ENCODE measurements around the gene TARS1. TPM values are rescaled to one million over a fixed set of nuclear protein-coding genes. Genes with fewer than 3 reads are reported as not detected.
"Not testable (repeated sequence)": the region's sequence is repeated elsewhere in the genome, so short reads cannot be mapped to it uniquely, and the experiment has no call there.

TARS1 gene
- total RNA-seq, 2 experiments from 2014 or later = 155 to 190 TPM

DNA sequence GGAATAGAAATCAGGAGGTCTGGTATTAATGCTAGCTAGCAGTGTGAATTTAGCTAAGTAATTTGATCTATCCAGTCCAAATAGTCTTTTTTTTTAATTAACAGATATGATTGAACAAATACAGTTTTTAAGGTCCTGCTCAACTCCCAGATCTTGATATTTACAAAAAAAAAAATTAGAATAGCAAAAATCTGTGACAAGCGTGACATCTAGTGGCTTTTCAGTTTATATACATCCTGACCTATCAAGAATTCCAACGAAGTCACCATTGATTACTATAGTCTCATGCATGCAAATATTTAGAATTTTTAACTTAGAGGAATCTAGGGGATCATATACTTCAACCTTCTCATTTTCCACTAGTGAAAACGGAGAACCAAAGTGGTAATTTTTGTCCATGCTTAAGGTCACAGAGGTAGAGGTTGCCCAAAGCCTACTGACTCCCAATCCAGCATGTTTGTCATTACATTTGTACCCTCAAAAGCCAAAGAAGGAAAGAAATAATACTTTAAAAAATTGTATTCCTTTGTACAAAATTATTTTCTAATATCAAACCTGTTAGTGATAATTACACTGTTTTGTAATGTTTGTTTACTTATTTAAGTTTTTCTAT lies 17.6 kb upstream of the TARS1 start:
- DNase-seq = no peak
- Mint-ChIP-seq H3K4me3 (no peak overlapping the region), H3K9me3 (no peaks in the 10 kb centered on the region), H3K27me3 (peaks cover 11% of the 10 kb centered on the region), H3K27ac (no peak overlapping the region), H3K4me1 (no peaks in the 10 kb centered on the region), H3K36me3 (ENCODE audit: low read depth) (no peaks in the 10 kb centered on the region)
- POLR2A ChIA-PET = no interaction called here
- CTCF ChIA-PET = no interaction called here

DNA sequence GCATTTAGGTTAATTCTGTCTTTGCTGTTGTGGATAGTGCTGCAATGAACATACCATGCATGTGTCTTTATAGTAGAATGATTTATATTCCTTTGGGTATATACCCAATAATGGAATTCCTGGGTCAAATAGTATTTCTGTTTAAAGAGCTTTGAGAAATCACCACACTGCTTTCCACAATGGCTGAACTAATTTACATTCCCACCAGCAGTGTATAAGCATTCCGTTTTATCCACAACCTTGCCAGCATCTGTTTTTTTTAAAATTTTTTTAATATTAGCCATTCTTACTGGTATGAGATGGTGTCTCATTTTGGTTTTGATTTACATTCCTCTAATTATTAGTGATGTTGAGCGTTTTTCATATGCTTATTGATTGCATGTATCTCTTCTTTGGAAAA lies 15.5 kb upstream of the TARS1 start:
- Mint-ChIP-seq H3K4me3 (no peak overlapping the region), H3K27me3 (peaks cover 11% of the 10 kb centered on the region), H3K4me1 (no peaks in the 10 kb centered on the region), H3K9me3 (no peaks in the 10 kb centered on the region), H3K27ac (no peak overlapping the region), H3K36me3 (ENCODE audit: low read depth) (no peaks in the 10 kb centered on the region)
- ChIA-PET CTCF (no interaction called here), POLR2A (no interaction called here)
- no peak for DNase-seq

DNA sequence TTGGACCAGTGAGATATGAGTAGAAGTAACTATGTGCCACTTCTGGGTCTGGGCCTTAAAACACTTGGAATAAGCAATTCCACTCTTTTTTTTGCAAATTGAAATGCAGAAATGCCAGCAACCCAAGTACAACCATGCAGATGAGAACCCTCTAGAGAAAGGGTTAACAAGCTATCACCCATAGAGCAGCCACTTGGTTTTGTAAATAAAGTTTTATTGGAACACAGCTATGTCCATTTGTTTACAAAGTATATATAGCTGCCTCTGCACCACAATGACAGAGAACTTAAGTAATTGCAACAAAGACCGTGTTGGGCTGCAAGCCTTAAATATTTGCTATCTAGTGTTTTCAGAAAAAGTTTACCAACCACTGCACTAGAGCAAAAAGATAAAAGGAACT lies 9.8 kb upstream of the TARS1 start:
- peaks cover 3% of the 10 kb centered on the region for H3K27me3 Mint-ChIP-seq
- no peak overlapping the region for H3K27ac Mint-ChIP-seq
- ChIA-PET POLR2A (no interaction called here), CTCF (no interaction called here)
- DNase-seq = no peak
- H3K9me3 Mint-ChIP-seq = no peaks in the 10 kb centered on the region
- H3K4me1 Mint-ChIP-seq = peaks cover 5% of the 10 kb centered on the region
- H3K36me3 Mint-ChIP-seq (ENCODE audit: low read depth) = no peaks in the 10 kb centered on the region
- no peak overlapping the region for H3K4me3 Mint-ChIP-seq

DNA sequence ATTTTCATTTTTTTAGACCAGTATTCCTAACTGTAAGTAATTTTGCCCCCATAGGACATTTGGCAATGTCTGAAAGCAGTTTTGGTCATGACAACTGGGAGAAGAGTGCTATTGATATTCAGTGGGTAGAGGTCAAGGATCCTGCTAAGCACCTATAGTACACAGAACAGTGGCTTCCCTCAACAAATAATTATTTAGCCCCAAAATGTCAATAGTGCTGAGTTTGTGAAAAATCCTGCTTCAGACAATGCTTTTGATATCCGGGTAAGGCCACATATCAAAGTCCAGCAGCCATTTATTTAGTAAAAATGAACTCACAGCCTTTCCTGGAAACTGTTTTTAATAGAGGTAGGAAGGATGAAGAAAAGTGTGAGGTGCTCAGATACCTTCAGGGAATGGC lies 8.1 kb upstream of the TARS1 start:
- no peak overlapping the region for H3K27ac Mint-ChIP-seq
- ChIA-PET CTCF (interaction anchor here (0.9 kb wide), 1 partner anchor 28 kb away, joined by 3 read pairs; no protein-coding TSS in a partner anchor), POLR2A (interaction anchor here (0.5 kb wide), 1 partner anchor 661 kb away, joined by 8 read pairs; no protein-coding TSS in a partner anchor)
- no peak overlapping the region for H3K4me3 Mint-ChIP-seq
- no peak for DNase-seq
- H3K27me3 Mint-ChIP-seq = no peaks in the 10 kb centered on the region
- no peaks in the 10 kb centered on the region for H3K9me3 Mint-ChIP-seq
- H3K36me3 Mint-ChIP-seq (ENCODE audit: low read depth) = no peaks in the 10 kb centered on the region
- H3K4me1 Mint-ChIP-seq = peaks cover 5% of the 10 kb centered on the region

DNA sequence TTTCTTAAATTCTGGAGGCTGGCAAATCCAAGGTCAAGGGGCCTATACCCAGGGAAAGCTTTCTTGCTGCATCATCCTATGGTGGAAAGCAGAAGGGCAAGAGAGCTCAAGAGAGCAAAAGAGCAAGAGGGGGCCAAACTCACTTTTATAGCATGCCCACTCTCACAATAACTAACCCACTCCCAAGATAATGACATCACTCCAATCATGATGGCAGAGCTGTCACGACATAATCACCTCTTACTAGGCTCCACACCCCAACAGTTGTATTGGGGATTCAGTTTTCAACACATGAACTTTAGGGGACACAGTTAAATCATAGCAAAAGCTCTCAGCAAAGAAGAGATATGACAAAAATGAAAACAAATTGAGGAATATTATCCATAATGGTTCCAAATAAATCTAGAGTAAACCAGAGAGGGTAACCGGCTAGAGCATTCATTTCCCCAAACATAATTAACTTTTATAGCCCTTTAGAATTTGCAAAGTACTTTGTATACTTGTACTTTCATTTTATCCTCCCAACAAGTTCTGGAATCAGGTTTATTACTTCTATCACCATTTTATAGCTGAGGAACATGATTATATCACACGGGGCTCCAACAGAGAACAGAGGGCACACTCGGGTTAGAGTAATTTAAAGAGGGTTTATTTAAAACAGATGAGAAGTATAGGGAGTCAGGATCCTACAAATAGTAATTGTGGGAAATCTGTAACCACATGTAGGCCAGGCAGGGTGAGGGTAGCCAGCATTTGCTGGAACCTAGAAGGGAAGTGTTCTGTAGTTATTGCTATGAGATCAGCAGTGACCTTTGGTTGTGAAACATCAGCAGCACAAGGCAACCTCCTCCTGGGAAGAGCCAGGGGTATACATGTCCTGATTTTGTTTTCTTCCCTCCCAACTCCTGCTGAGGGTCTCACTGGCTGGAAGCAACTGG lies 7.2 kb upstream of the TARS1 start:
- no peak overlapping the region for H3K27ac Mint-ChIP-seq
- DNase-seq = no peak
- no peak overlapping the region for H3K4me3 Mint-ChIP-seq
- ChIA-PET POLR2A (no interaction called here), CTCF (interaction anchor here (0.9 kb wide), 1 partner anchor 27 kb away, joined by 3 read pairs; no protein-coding TSS in a partner anchor)
- H3K4me1 Mint-ChIP-seq = peaks cover 5% of the 10 kb centered on the region
- H3K27me3 Mint-ChIP-seq = no peaks in the 10 kb centered on the region
- H3K36me3 Mint-ChIP-seq (ENCODE audit: low read depth) = no peaks in the 10 kb centered on the region
- no peaks in the 10 kb centered on the region for H3K9me3 Mint-ChIP-seq

DNA sequence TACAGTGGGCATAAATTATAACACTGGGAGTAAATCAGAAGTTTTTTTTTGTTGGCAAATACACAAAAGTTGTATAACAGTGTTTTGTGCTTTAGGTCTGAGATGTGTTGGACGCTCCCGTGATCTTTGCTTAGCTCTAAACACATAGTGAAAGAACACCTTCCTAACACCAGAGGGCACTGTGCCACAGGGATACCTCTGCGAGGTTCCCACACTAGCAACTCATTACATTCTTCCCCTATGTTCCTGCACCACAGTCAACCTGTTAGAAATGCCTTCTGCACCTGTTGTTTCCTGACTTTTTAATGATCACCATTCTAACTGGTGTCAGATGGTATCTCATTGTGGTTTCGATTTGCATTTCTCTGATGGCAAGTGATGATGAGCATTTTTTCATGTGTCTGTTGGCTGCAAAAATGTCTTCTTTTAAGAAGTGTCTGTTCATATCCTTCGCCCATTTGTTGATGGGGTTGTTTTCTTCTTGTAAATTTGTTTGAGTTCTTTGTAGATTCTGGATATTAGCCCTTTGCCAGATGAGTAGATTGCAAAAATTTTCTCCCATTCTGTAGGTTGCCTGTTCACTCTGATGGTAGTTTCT lies 4.8 kb upstream of the TARS1 start:
- H3K27me3 Mint-ChIP-seq; H3K9me3 Mint-ChIP-seq; H3K4me3 Mint-ChIP-seq; H3K36me3 Mint-ChIP-seq (ENCODE audit: low read depth); H3K4me1 Mint-ChIP-seq; H3K27ac Mint-ChIP-seq; POLR2A ChIA-PET: not testable (repeated sequence)
- CTCF ChIA-PET = interaction anchor here (0.6 to 1.7 kb wide), 3 partner anchors 33 to 534 kb away, joined by 8 read pairs; no protein-coding TSS in a partner anchor
- peak; percentile 80 for DNase-seq

DNA sequence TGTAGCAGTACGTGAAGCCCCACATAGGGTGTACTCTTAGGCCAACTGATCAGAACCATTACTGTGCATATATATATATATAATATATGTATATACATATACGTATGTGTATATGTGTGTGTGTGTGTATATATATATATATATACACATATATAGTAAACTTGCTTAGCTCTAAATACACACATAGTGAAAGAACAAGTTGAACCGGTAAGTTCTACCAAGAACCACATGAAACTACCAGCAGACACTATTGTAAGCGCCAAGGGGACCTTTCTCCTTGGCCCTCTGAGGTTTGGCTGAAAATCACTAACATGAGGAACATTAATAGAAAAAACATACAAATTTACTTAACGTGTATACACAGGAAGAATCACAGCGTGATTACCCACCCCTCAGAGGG lies 1.8 kb upstream of the TARS1 start:
- Mint-ChIP-seq H3K27me3 (no peaks in the 10 kb centered on the region), H3K27ac (no peak overlapping the region), H3K4me3 (no peak overlapping the region), H3K9me3 (no peaks in the 10 kb centered on the region), H3K36me3 (ENCODE audit: low read depth) (peaks cover 8% of the 10 kb centered on the region), H3K4me1 (peaks cover 18% of the 10 kb centered on the region)
- ChIA-PET POLR2A (no interaction called here), CTCF (interaction anchor here (1.6 kb wide), 1 partner anchor 496 kb away, joined by 3 read pairs; no protein-coding TSS in a partner anchor)
- DNase-seq = no peak

DNA sequence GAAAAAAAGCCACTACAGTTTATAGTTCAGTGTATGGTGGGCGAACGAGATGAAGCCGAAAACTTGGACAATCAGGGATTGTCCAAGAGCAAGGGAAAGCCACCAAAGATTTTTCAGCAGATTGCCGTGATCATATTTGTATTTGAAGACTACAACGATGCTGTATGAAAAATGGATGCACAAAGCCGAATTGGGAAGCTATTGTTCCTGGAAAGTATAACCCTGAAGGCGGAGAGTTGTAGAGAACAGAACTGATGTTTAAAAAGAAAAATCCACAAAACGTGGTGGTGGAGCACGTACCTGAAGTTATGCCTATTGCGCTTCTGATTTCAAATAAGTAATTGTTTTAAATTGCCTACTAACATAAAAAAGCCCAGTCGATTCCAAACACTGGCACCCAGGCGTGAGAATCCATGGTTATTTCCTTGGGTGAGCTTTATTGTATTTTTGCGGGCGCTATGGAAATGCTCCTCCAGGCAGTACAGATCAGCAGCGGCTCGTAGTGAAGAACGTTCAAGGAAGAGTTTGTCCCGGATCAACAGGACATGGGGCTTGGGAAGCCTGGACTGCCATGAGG lies 772 bp upstream of the TARS1 start:
- peaks cover 26% of the 10 kb centered on the region for H3K4me1 Mint-ChIP-seq
- no peak for DNase-seq
- ChIA-PET POLR2A (interaction anchor here (1.0 kb wide), 1 partner anchor 22 kb away, joined by 3 read pairs; no protein-coding TSS in a partner anchor), CTCF (interaction anchor here (1.2 kb wide), 1 partner anchor 12 kb away, joined by 3 read pairs; no protein-coding TSS in a partner anchor)
- no peaks in the 10 kb centered on the region for H3K9me3 Mint-ChIP-seq
- no peak overlapping the region for H3K27ac Mint-ChIP-seq
- H3K27me3 Mint-ChIP-seq = no peaks in the 10 kb centered on the region
- peaks cover 13% of the 10 kb centered on the region for H3K36me3 Mint-ChIP-seq (ENCODE audit: low read depth)
- no peak overlapping the region for H3K4me3 Mint-ChIP-seq

DNA sequence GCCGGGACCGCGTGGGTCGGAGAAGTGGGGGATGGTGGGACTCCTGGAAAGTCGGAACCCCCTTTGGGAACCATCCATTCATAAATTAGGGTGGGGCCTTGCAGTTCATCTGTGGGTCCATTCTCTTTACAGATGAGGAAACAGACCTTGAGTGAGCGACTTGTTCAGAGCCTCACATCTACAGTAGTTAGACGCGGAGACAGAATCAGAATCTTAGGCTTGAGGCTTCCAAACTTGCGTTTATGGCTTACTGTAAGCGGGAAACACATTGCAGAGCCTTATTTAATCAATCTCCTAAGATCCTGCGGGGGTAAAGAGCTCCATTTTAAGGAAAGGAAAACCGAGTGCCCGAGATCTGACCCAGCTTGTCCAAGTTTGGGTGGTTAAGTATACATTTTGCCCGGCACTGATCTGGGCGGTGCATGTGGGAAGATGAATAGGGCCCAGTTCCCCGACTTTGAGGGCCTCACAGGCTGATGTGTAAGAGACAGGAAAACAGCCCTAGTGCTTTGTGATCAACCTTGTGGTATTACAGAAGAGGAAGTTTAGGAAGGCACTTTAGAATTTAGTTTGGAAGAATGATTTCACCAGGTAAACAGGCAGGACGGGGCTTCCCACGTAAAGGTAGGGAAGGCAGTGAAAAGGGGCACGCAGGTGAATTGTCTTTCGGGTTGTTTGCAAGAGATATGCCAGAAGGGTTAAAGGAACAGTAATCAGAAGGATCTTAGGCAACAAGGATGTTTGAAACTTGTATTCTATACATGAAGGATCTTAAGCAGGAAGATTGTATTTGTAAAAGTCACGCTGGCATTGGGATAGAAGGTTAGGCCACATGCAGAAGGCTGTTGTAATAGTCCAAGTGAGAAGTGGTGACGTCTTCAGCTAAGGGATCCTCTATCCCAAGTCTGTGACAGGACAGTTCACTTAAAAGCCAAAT lies 744 bp downstream of the TARS1 start:
- H3K36me3 Mint-ChIP-seq (ENCODE audit: low read depth) = peaks cover 28% of the 10 kb centered on the region
- H3K27ac Mint-ChIP-seq = no peak overlapping the region
- CTCF ChIA-PET = interaction anchor here (1.2 kb wide), 1 partner anchor 10 kb away, joined by 3 read pairs; no protein-coding TSS in a partner anchor
- no peaks in the 10 kb centered on the region for H3K9me3 Mint-ChIP-seq
- no peak overlapping the region for H3K4me3 Mint-ChIP-seq
- peak; percentile 27 for DNase-seq
- peaks cover 35% of the 10 kb centered on the region for H3K4me1 Mint-ChIP-seq
- POLR2A ChIA-PET = interaction anchor here (0.6 to 1.0 kb wide), 2 partner anchors 20 to 1237 kb away, joined by 3 read pairs; no protein-coding TSS in a partner anchor
- H3K27me3 Mint-ChIP-seq = no peaks in the 10 kb centered on the region

DNA sequence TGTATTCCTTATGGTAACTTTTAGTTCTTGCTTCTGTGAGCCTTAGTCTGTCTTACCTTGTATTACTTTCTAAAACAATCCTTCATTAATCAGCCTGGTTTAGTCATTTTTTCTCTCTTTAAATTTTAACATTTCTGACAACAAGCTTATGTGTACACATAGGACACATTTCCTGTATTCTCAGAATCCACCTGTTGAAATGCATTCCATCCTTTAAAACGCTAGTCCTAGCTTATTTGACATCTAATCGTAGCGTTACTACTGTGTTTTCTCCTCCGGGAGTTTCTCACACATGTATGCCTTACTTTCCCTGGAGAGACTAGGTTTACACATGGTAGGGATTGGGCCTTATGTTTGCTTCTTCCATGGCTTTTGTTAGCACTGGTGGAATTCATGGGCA lies 3.8 kb downstream of the TARS1 start:
- H3K27me3 Mint-ChIP-seq = no peaks in the 10 kb centered on the region
- no peaks in the 10 kb centered on the region for H3K9me3 Mint-ChIP-seq
- CTCF ChIA-PET = interaction anchor here (0.6 kb wide), 1 partner anchor 433 kb away, joined by 3 read pairs; no protein-coding TSS in a partner anchor
- no peak overlapping the region for H3K4me3 Mint-ChIP-seq
- peaks cover 44% of the 10 kb centered on the region for H3K4me1 Mint-ChIP-seq
- no peak for DNase-seq
- no peak overlapping the region for H3K27ac Mint-ChIP-seq
- H3K36me3 Mint-ChIP-seq (ENCODE audit: low read depth) = peaks cover 51% of the 10 kb centered on the region
- POLR2A ChIA-PET = no interaction called here

DNA sequence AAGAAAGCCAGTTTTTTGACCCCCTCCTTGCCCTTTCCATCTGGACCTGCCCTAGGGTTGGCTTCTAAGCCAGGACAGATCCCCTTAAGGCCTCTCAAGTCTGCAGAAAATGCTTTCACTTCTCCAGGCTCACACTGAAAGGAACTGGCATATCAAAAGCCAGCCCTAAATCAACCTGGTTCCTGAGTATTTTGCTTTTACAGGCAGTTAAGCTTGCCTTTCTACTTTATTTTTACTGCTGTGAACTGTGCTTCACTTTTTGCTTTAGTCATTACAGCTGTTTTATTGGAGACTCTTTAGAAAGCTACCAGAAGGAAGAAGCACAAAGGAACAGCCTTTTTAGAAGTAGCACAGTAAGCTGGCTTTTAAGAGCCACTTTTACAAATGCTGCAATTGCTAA lies 5.0 kb downstream of the TARS1 start:
- ChIA-PET CTCF (no interaction called here), POLR2A (no interaction called here)
- H3K4me3 Mint-ChIP-seq = no peak overlapping the region
- DNase-seq = no peak
- H3K9me3 Mint-ChIP-seq = no peaks in the 10 kb centered on the region
- H3K36me3 Mint-ChIP-seq (ENCODE audit: low read depth) = peaks cover 57% of the 10 kb centered on the region
- H3K4me1 Mint-ChIP-seq = peaks cover 44% of the 10 kb centered on the region
- no peak overlapping the region for H3K27ac Mint-ChIP-seq
- no peaks in the 10 kb centered on the region for H3K27me3 Mint-ChIP-seq

DNA sequence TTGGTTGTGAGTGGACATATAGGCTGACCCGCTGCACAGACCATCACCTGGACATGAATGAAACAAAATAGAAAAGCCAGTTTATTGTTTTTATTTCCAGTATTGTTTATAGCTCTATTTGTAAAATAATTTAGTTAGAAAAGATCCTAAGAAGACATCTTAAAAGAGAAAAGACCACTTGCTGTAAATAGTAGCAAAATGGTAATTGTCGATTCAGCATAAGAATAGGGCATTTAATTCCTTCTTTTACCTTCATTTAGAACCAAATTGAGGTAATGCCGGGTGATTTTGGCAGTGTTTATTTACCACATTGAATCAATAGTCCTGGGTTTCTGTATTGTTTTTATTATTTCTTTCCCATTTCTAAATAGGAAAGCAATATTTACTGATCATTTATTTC lies 7.4 kb downstream of the TARS1 start:
- Mint-ChIP-seq H3K9me3 (no peaks in the 10 kb centered on the region), H3K27ac (no peak overlapping the region)
- CTCF ChIA-PET = interaction anchor here (0.6 kb wide), 1 partner anchor 521 kb away, joined by 4 read pairs; no protein-coding TSS in a partner anchor

More for the DNA sequence above, 7.4 kb downstream of the TARS1 start:
- Mint-ChIP-seq H3K4me3 (no peak overlapping the region), H3K27me3 (no peaks in the 10 kb centered on the region), H3K4me1 (peaks cover 40% of the 10 kb centered on the region), H3K36me3 (ENCODE audit: low read depth) (peaks cover 62% of the 10 kb centered on the region)
- DNase-seq = no peak
- POLR2A ChIA-PET = interaction anchor here (0.6 kb wide), 1 partner anchor 1070 kb away, joined by 5 read pairs; no protein-coding TSS in a partner anchor

Measured in activated CD4-positive, alpha-beta T cell treated with anti-CD3 and anti-CD28 coated beads, Interleukin-2, amount 10 ng/mL, durations not matched to agents 7 days and 5 days (primary cell).